NB4 (cell line): Measurements from ENCODE around the gene OR10H2.

Source experiments
- POLR2A ChIP-seq: IDR thresholded peaks from 2 replicates; pipeline ENCODE4 v1.6.1; 2011; ENCODE audit warnings: mild to moderate bottlenecking; ENCODE audit not compliant: insufficient read length; ENCODE audit errors: extremely low read depth
- TF ChIP-seq, protein P1 (sequence below): IDR thresholded peaks from one replicate; pipeline ENCODE4 v1.5.1; 2012; ENCODE audit warnings: low read depth, low read length

DNA sequence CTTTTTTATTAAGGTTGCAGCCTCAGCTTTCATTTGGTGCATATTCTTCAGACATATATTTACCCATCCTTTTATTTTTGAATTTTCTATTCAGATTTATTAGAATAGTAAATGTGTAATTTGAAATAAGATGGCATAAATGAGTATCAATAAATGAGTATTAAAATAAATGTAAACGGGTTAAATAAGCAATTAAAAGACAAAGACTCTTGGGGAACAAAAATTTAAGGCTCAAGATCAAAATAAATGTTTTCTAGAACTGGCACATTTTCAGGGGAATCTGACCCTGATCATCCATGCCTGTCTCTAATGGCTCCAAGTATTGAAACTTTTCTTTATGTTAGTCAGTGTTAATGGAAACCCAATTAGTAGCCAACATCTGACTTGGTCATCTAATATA is 13.0 kb downstream of the OR10H2 start:
- TF ChIP-seq, protein P1, sequence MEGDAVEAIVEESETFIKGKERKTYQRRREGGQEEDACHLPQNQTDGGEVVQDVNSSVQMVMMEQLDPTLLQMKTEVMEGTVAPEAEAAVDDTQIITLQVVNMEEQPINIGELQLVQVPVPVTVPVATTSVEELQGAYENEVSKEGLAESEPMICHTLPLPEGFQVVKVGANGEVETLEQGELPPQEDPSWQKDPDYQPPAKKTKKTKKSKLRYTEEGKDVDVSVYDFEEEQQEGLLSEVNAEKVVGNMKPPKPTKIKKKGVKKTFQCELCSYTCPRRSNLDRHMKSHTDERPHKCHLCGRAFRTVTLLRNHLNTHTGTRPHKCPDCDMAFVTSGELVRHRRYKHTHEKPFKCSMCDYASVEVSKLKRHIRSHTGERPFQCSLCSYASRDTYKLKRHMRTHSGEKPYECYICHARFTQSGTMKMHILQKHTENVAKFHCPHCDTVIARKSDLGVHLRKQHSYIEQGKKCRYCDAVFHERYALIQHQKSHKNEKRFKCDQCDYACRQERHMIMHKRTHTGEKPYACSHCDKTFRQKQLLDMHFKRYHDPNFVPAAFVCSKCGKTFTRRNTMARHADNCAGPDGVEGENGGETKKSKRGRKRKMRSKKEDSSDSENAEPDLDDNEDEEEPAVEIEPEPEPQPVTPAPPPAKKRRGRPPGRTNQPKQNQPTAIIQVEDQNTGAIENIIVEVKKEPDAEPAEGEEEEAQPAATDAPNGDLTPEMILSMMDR: no peak
- no peak for TF ChIP-seq POLR2A
